ENCODE data around the gene ABI3.
"Not testable (repeated sequence)": the region's sequence is repeated elsewhere in the genome, so short reads cannot be mapped to it uniquely, and the experiment has no call there.

DNA sequence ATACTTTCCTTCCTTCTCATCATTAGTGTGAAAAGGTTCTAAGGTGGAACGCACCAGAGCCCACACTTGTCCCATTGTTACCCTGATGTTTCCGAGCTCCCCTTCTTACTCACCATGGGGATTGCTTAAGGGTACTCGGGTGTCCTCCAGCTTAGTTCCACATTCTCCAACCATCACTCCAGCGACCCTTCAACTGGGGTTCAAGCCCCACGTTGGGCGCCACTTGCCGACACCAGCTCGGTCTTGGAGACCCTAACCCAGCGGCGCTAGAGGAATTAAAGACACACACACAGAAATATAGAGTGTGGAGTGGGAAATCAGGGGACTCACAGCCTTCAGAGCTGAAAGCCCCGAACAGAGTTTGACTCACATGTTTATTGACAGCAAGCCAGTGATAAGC is 34.5 kb upstream of the ABI3 start:
- not testable (repeated sequence) for TF ChIP-seq POLR2A (IDR thresholded peaks at IDR 0.05)
- TF ChIP-seq, protein P1, sequence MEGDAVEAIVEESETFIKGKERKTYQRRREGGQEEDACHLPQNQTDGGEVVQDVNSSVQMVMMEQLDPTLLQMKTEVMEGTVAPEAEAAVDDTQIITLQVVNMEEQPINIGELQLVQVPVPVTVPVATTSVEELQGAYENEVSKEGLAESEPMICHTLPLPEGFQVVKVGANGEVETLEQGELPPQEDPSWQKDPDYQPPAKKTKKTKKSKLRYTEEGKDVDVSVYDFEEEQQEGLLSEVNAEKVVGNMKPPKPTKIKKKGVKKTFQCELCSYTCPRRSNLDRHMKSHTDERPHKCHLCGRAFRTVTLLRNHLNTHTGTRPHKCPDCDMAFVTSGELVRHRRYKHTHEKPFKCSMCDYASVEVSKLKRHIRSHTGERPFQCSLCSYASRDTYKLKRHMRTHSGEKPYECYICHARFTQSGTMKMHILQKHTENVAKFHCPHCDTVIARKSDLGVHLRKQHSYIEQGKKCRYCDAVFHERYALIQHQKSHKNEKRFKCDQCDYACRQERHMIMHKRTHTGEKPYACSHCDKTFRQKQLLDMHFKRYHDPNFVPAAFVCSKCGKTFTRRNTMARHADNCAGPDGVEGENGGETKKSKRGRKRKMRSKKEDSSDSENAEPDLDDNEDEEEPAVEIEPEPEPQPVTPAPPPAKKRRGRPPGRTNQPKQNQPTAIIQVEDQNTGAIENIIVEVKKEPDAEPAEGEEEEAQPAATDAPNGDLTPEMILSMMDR (IDR thresholded peaks at IDR 0.05), result not testable (repeated sequence)
